Measurements from ENCODE around the gene LTV1.

DNA sequence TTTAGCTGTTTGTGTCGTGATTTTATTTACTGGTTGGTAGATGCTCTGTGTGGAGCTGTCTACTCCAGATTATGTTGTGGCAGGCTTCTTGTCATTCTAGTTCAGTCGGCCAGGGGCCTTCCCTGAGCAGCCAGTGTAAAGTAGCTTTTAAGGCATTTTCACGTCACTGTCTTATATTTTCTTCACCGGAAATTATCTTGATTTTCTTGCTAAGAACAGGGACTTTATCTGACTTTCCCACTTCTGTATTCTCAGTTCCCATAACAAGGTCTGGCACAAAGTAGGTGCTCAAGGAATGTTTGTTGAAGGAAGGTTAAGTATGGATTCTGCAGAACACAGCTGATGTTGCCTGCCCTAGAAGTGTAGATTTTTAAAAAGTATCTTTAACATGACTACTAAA, 868 bp downstream of the LTV1 start:
- TF ChIP-seq, protein P1, sequence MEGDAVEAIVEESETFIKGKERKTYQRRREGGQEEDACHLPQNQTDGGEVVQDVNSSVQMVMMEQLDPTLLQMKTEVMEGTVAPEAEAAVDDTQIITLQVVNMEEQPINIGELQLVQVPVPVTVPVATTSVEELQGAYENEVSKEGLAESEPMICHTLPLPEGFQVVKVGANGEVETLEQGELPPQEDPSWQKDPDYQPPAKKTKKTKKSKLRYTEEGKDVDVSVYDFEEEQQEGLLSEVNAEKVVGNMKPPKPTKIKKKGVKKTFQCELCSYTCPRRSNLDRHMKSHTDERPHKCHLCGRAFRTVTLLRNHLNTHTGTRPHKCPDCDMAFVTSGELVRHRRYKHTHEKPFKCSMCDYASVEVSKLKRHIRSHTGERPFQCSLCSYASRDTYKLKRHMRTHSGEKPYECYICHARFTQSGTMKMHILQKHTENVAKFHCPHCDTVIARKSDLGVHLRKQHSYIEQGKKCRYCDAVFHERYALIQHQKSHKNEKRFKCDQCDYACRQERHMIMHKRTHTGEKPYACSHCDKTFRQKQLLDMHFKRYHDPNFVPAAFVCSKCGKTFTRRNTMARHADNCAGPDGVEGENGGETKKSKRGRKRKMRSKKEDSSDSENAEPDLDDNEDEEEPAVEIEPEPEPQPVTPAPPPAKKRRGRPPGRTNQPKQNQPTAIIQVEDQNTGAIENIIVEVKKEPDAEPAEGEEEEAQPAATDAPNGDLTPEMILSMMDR (conservative IDR thresholded peaks at IDR 0.05): no peak
- no peak for TF ChIP-seq EZH2 (IDR thresholded peaks at IDR 0.05; ENCODE audit: low read depth)

Data from PC-9 (cell line).